IMR-90 (cell line): ENCODE data around the gene CEP104. TPM values are rescaled to one million over a fixed set of nuclear protein-coding genes. Genes with fewer than 3 reads are reported as not detected.

Experiments
- ATAC-seq: fragments of 200-7000 bp; cut with Tn5 transposase; 2 replicates; pipeline ENCODE4 v1.9.1; 2020; ENCODE audit warnings: low read depth, mild to moderate bottlenecking, moderate library complexity
- BruUV-seq: library from RNA; stranded (reverse); fragments of 400-500 nt; replicated peaks from 2 replicates; lab custom pipeline; 2021; lab: Mats Ljungman, UMichigan
- CTCF ChIA-PET: fragments of 300-600 bp; formaldehyde crosslinking; extraction: SDS; loops from one replicate; lab custom pipeline; 2021; ENCODE audit warnings: antibody characterized with exemption; lab: Yijun Ruan, JAX
- POLR2A ChIA-PET: fragments of 300-600 bp; sonication (Branson Sonifier 250); formaldehyde crosslinking; loops from one replicate; lab custom pipeline; 2022; ENCODE audit warnings: antibody characterized with exemption; ENCODE audit not compliant: unreplicated experiment; lab: Charles Lee
- DNase-seq: peaks from one replicate; pipeline ENCODE4 v3.0.0; 2013
- H2AFZ ChIP-seq: replicated peaks from 2 replicates; pipeline ENCODE3; 2013; ENCODE audit warnings: low read length, mild to moderate bottlenecking; ENCODE audit not compliant: poor library complexity
- H2AK5ac ChIP-seq: 2 replicates; pipeline ENCODE4 v1.6.1; 2013; ENCODE audit warnings: low read depth, low read length, inconsistent platforms
- H2AK9ac ChIP-seq: replicated peaks from 2 replicates; pipeline ENCODE3; 2013; ENCODE audit warnings: mild to moderate bottlenecking, low read depth, low read length, moderate library complexity; ENCODE audit not compliant: poor library complexity
- H2BK120ac ChIP-seq: 2 replicates; pipeline ENCODE4 v1.6.1; 2013; ENCODE audit warnings: low read depth, low read length, inconsistent platforms
- H2BK15ac ChIP-seq: 3 replicates; pipeline ENCODE4 v1.6.1; 2013; ENCODE audit warnings: low read depth, low read length, inconsistent platforms
- H2BK20ac ChIP-seq: 2 replicates; pipeline ENCODE4 v1.6.1; 2013; ENCODE audit warnings: low read depth, mild to moderate bottlenecking, inconsistent platforms, low read length, moderate library complexity
- H2BK5ac ChIP-seq: 2 replicates; pipeline ENCODE4 v1.6.1; 2013; ENCODE audit warnings: mild to moderate bottlenecking, low read depth, low read length, inconsistent platforms; ENCODE audit not compliant: poor library complexity, severe bottlenecking
- H3K14ac ChIP-seq: replicated peaks from 2 replicates; pipeline ENCODE4 v1.6.1; 2013; ENCODE audit warnings: low read depth, low read length, inconsistent platforms
- H3K18ac ChIP-seq: 2 replicates; pipeline ENCODE4 v1.6.1; 2013; ENCODE audit warnings: low read depth, low read length, control low read depth
- H3K23ac ChIP-seq: 2 replicates; pipeline ENCODE4 v1.6.1; 2013; ENCODE audit warnings: low read depth, low read length, inconsistent platforms
- H3K27ac ChIP-seq: 2 replicates; pipeline ENCODE4 v1.5.1; 2013; ENCODE audit warnings: mild to moderate bottlenecking, control low read depth, low read length; ENCODE audit not compliant: insufficient read depth
- H3K27me3 ChIP-seq: 2 replicates; pipeline ENCODE4 v1.6.1; 2013; ENCODE audit warnings: low read length; ENCODE audit not compliant: control insufficient read depth, insufficient read depth
- H3K36me3 ChIP-seq: 2 replicates; pipeline ENCODE4 v1.6.1; 2013; ENCODE audit warnings: low read length, mixed read lengths; ENCODE audit not compliant: control insufficient read depth, insufficient read depth
- H3K4ac ChIP-seq: 2 replicates; pipeline ENCODE4 v1.6.1; 2013; ENCODE audit warnings: low read depth, low read length, inconsistent platforms
- H3K4me1 ChIP-seq: 2 replicates; pipeline ENCODE4 v1.6.1; 2013; ENCODE audit warnings: low read length, mixed read lengths; ENCODE audit not compliant: control insufficient read depth, insufficient read depth
- H3K4me2 ChIP-seq: 2 replicates; pipeline ENCODE4 v1.6.1; 2013; ENCODE audit warnings: low read depth, mild to moderate bottlenecking, control low read depth, low read length, moderate library complexity
- H3K4me3 ChIP-seq: 2 replicates; pipeline ENCODE4 v1.5.1; 2013; ENCODE audit warnings: low read depth, mild to moderate bottlenecking, control low read depth, low read length, moderate library complexity; ENCODE audit not compliant: insufficient read depth
- H3K56ac ChIP-seq: 2 replicates; pipeline ENCODE4 v1.6.1; 2013; ENCODE audit warnings: low read length, inconsistent platforms; ENCODE audit not compliant: insufficient read depth; ENCODE audit errors: extremely low read depth
- H3K79me1 ChIP-seq, 2 experiments: 2 replicates each; pipeline ENCODE4 v1.6.1; 2013; ENCODE audit warnings: low read length in 2 of 2, inconsistent platforms in 1 of 2, low read depth in 1 of 2
- H3K9ac ChIP-seq: 2 replicates; pipeline ENCODE4 v1.6.1; 2013; ENCODE audit warnings: low read depth, low read length, control low read depth
- H3K9me1 ChIP-seq: 2 replicates; pipeline ENCODE4 v1.6.1; 2013; ENCODE audit warnings: low read length, inconsistent platforms; ENCODE audit not compliant: insufficient read depth
- H3K9me3 ChIP-seq: 2 replicates; pipeline ENCODE4 v1.6.1; 2013; ENCODE audit warnings: low read length; ENCODE audit not compliant: control insufficient read depth, insufficient read depth
- H4K20me1 ChIP-seq: 2 replicates; pipeline ENCODE4 v1.6.1; 2013; ENCODE audit warnings: low read length, inconsistent platforms; ENCODE audit not compliant: insufficient read depth
- H4K5ac ChIP-seq: 2 replicates; pipeline ENCODE4 v1.6.1; 2013; ENCODE audit warnings: mild to moderate bottlenecking, low read depth, low read length, control low read depth
- H4K8ac ChIP-seq, 2 experiments: 2 replicates each; pipeline ENCODE4 v1.6.1; 2013; ENCODE audit warnings: low read depth in 2 of 2, low read length in 2 of 2, control low read depth in 1 of 2, inconsistent platforms in 1 of 2
- H4K91ac ChIP-seq: 2 replicates; pipeline ENCODE4 v1.6.1; 2013; ENCODE audit warnings: low read depth, low read length, inconsistent platforms; ENCODE audit not compliant: insufficient read depth
- BHLHE40 ChIP-seq: fragments of 150-350 bp; IDR thresholded peaks from 2 replicates; pipeline ENCODE4 v1.6.1; 2016; ENCODE audit warnings: mild to moderate bottlenecking, low read depth, low read length
- CHD1 ChIP-seq: IDR thresholded peaks from 2 replicates; pipeline ENCODE4 v1.6.1; 2012; ENCODE audit warnings: low read depth, low read length, improper control_type of control experiment
- FOS ChIP-seq: fragments of 150-350 bp; IDR thresholded peaks from 2 replicates; pipeline ENCODE4 v1.6.1; 2016; ENCODE audit warnings: low read depth, low read length
- MXI1 ChIP-seq: IDR thresholded peaks from 2 replicates; pipeline ENCODE4 v1.6.1; 2012; ENCODE audit warnings: low read depth, mild to moderate bottlenecking, low read length, moderate library complexity, borderline replicate concordance
- NFE2L2 ChIP-seq: fragments of 150-350 bp; IDR thresholded peaks from 2 replicates; pipeline ENCODE4 v1.6.1; 2016; ENCODE audit warnings: low read depth, mild to moderate bottlenecking, low read length
- RAD21 ChIP-seq: IDR thresholded peaks from 2 replicates; pipeline ENCODE4 v1.6.1; 2012; ENCODE audit warnings: low read length, improper control_type of control experiment
- RCOR1 ChIP-seq: IDR thresholded peaks from 2 replicates; pipeline ENCODE4 v1.6.1; 2012; ENCODE audit warnings: mild to moderate bottlenecking, low read length, improper control_type of control experiment; ENCODE audit not compliant: insufficient replicate concordance
- RFX5 ChIP-seq: IDR thresholded peaks from 2 replicates; pipeline ENCODE4 v1.8.0; 2012; ENCODE audit warnings: low read depth, mild to moderate bottlenecking, low read length, moderate library complexity
- SMC3 ChIP-seq: fragments of 150-350 bp; IDR thresholded peaks from 2 replicates; pipeline ENCODE4 v1.6.1; 2016; ENCODE audit warnings: low read depth, mild to moderate bottlenecking, antibody characterized with exemption, low read length, moderate library complexity
- USF2 ChIP-seq: fragments of 150-350 bp; IDR thresholded peaks from 2 replicates; pipeline ENCODE4 v1.6.1; 2017; ENCODE audit warnings: mild to moderate bottlenecking, antibody characterized with exemption, low read length, low read depth
- WGBS, 2 experiments: methylation state at CpG; one replicate each; pipeline versions ENCODE4 v1.1.5 to v1.1.7; 2013; ENCODE audit warnings: missing lambda C conversion rate in 2 of 2; ENCODE audit not compliant: insufficient read length in 1 of 2; ENCODE audit errors: extremely low coverage in 2 of 2; 5-methylcytosine and 5-hydroxymethylcytosine counted together
- dilution Hi-C: fragments of 300-500 bp; cut with HindIII; formaldehyde crosslinking; loops from one replicate; pipeline ENCODE4 v1.14.3; 2018; ENCODE audit warnings: low sequenced_read_pairs; ENCODE audit not compliant: unreplicated experiment
- in situ Hi-C: fragments of 300-500 bp; cut with MboI; formaldehyde crosslinking; loops from 3 replicates; pipeline ENCODE4 v1.14.3; 2019; ENCODE audit warnings: low sequenced_read_pairs, inconsistent platforms, mixed read lengths
- intact Hi-C: fragments of 100-400 bp; cut with micrococcal nuclease; formaldehyde crosslinking; loops from 2 replicates; pipeline ENCODE4 v1.10.0; 2022
- polyA plus RNA-seq, 3 experiments: library from polyadenylated mRNA; depleted of rRNA; stranded (reverse); fragments of >200 nt; gene quantifications; 2 replicates each; pipeline ENCODE4 v1.2.3, GENCODE V29; 2012; ENCODE audit warnings: low replicate concordance in 1 of 3
- total RNA-seq: library from RNA; depleted of rRNA; stranded (reverse); fragments of >200 nt; gene quantifications from 2 replicates; pipeline ENCODE4 v1.2.3, GENCODE V29; 2012
- TF ChIP-seq, protein P1 (sequence below): fragments of 150-350 bp; IDR thresholded peaks from 2 replicates; pipeline ENCODE4 v1.6.1; 2016; ENCODE audit warnings: low read depth, mild to moderate bottlenecking, low read length, moderate library complexity, borderline replicate concordance
- TF ChIP-seq, protein P2 (sequence below): conservative IDR thresholded peaks from 2 replicates; pipeline ENCODE4 v1.5.1; 2012; ENCODE audit warnings: mild to moderate bottlenecking, low read depth, low read length, improper control_type of control experiment

The CEP104 gene
- total and polyA plus RNA-seq, 2 of the 4 experiments (the other 2 are of a cell fraction), result 14.3 to 17.5 TPM

GRCh38 chr1:3763351-3764125 lies 93.5 kb downstream of the CEP104 start:
- CTCF ChIA-PET, result no interaction called here
- dilution Hi-C loops (no loop called here), in situ Hi-C loops (no loop called here), intact Hi-C loops (no loop called here)
- no peak overlapping the region for H3K4ac ChIP-seq
- no peak overlapping the region for H4K91ac ChIP-seq
- H3K14ac ChIP-seq, result no peak overlapping the region
- H3K23ac ChIP-seq, result no peak overlapping the region
- no peak overlapping the region for H3K4me3 ChIP-seq
- POLR2A ChIA-PET, result no interaction called here
- H3K9me1 ChIP-seq, result no peaks in the 10 kb centered on the region
- DNase-seq (no peak), ATAC-seq (no peak)
- H2AFZ ChIP-seq, result no peak overlapping the region
- H2AK9ac ChIP-seq, result no peak overlapping the region
- no peak overlapping the region for H2BK20ac ChIP-seq
- no peak overlapping the region for H3K27ac ChIP-seq
- H2BK15ac ChIP-seq, result no peak overlapping the region
- peaks cover 23% of the 10 kb centered on the region for H3K27me3 ChIP-seq
- no TSS peak for BruUV-seq
- H4K8ac ChIP-seq, result no peak overlapping the region
- no peak overlapping the region for H3K4me2 ChIP-seq
- no peak overlapping the region for H4K5ac ChIP-seq
- 80% methylated on average over 17 of the region's 31 CpGs; no CpG with 5 or more reads in 1 of the 2 experiments for WGBS, 2 experiments
- no peak overlapping the region for H3K9ac ChIP-seq
- H3K4me1 ChIP-seq, result no peaks in the 10 kb centered on the region
- H3K36me3 ChIP-seq, result no peaks in the 10 kb centered on the region
- no peaks in the 10 kb centered on the region for H3K79me1 ChIP-seq
- TF ChIP-seq, protein P1, sequence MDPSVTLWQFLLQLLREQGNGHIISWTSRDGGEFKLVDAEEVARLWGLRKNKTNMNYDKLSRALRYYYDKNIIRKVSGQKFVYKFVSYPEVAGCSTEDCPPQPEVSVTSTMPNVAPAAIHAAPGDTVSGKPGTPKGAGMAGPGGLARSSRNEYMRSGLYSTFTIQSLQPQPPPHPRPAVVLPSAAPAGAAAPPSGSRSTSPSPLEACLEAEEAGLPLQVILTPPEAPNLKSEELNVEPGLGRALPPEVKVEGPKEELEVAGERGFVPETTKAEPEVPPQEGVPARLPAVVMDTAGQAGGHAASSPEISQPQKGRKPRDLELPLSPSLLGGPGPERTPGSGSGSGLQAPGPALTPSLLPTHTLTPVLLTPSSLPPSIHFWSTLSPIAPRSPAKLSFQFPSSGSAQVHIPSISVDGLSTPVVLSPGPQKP, result no peak
- TF ChIP-seq RCOR1, result no peak
- TF ChIP-seq CHD1, result no peak
- no peak for TF ChIP-seq BHLHE40
- TF ChIP-seq RAD21, result no peak
- TF ChIP-seq USF2, result no peak
- TF ChIP-seq RFX5, result no peak
- no peak for TF ChIP-seq FOS
- no peak for TF ChIP-seq SMC3
- TF ChIP-seq, protein P2, sequence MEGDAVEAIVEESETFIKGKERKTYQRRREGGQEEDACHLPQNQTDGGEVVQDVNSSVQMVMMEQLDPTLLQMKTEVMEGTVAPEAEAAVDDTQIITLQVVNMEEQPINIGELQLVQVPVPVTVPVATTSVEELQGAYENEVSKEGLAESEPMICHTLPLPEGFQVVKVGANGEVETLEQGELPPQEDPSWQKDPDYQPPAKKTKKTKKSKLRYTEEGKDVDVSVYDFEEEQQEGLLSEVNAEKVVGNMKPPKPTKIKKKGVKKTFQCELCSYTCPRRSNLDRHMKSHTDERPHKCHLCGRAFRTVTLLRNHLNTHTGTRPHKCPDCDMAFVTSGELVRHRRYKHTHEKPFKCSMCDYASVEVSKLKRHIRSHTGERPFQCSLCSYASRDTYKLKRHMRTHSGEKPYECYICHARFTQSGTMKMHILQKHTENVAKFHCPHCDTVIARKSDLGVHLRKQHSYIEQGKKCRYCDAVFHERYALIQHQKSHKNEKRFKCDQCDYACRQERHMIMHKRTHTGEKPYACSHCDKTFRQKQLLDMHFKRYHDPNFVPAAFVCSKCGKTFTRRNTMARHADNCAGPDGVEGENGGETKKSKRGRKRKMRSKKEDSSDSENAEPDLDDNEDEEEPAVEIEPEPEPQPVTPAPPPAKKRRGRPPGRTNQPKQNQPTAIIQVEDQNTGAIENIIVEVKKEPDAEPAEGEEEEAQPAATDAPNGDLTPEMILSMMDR, result no peak
- TF ChIP-seq MXI1, result no peak
- TF ChIP-seq NFE2L2, result no peak
- H2BK120ac ChIP-seq, result no peak overlapping the region
- H3K9me3 ChIP-seq, result peaks cover 2% of the 10 kb centered on the region
- H3K56ac ChIP-seq, result no peak overlapping the region
- H3K18ac ChIP-seq, result no peak overlapping the region
- H2BK5ac ChIP-seq, result no peak overlapping the region
- no peaks in the 10 kb centered on the region for H4K20me1 ChIP-seq
- no peak overlapping the region for H2AK5ac ChIP-seq
